CD4-positive, alpha-beta T cell (primary cell): ENCODE data around the gene NT5DC3. TPM values are rescaled to one million over a fixed set of nuclear protein-coding genes. Genes with fewer than 3 reads are reported as not detected.

Experiments used
- ATAC-seq: fragments of 200-7000 bp; cut with Tn5 transposase; one replicate; pipeline ENCODE4 v1.10.0; 2022; ENCODE audit warnings: mild to moderate bottlenecking; ENCODE audit not compliant: poor library complexity
- CTCF ChIA-PET: fragments of 350-600 bp; sonication (Branson Sonifier 250); formaldehyde crosslinking; loops from one replicate; lab custom pipeline; 2021; ENCODE audit warnings: antibody characterized with exemption, inconsistent platforms; lab: Charles Lee
- POLR2A ChIA-PET: fragments of 350-600 bp; sonication (Branson Sonifier 250); formaldehyde crosslinking; loops from one replicate; lab custom pipeline; 2021; ENCODE audit warnings: antibody characterized with exemption, inconsistent platforms; lab: Charles Lee
- DNase-seq, 14 experiments: peaks; one replicate each; pipeline ENCODE4 v3.0.0-alpha.2; 2013 to 2020; ENCODE audit warnings: mixed read lengths in 2 of 14
- H3K27ac ChIP-seq, 2 donors: one replicate each; pipeline versions ENCODE4 v1.5.1 to v1.7.0; 2013; ENCODE audit warnings: low read length in 2 of 2, low read depth in 1 of 2, mild to moderate bottlenecking in 1 of 2
- H3K27me3 ChIP-seq, 2 experiments: 1 replicate in 1 of 2; 2 replicates in 1 of 2; pipeline versions ENCODE4 v1.6.1 to v1.7.0; 2013; ENCODE audit warnings: low read length in 2 of 2, control low read depth in 1 of 2, mild to moderate bottlenecking in 1 of 2, moderate library complexity in 1 of 2; ENCODE audit not compliant: insufficient read depth in 2 of 2, control insufficient read depth in 1 of 2
- H3K36me3 ChIP-seq: one replicate; pipeline ENCODE4 v1.6.1; 2013; ENCODE audit warnings: low read length, control low read depth; ENCODE audit not compliant: insufficient read depth
- H3K4me1 ChIP-seq: one replicate; pipeline ENCODE4 v1.6.1; 2013; ENCODE audit warnings: low read length, control low read depth; ENCODE audit not compliant: insufficient read depth
- H3K4me3 ChIP-seq: one replicate; pipeline ENCODE4 v1.5.1; 2013; ENCODE audit warnings: mild to moderate bottlenecking, low read length, moderate library complexity
- H3K9me3 ChIP-seq, 2 experiments: 1 replicate in 1 of 2; 2 replicates in 1 of 2; pipeline versions ENCODE4 v1.6.1 to v1.7.0; 2013; ENCODE audit warnings: low read length in 2 of 2, mild to moderate bottlenecking in 2 of 2, control low read depth in 1 of 2, moderate library complexity in 1 of 2; ENCODE audit not compliant: control insufficient read depth in 1 of 2, insufficient read depth in 1 of 2
- H3K27ac Mint-ChIP-seq: one replicate; pipeline ENCODE4 v1.8.0; 2020; ENCODE audit warnings: mixed read lengths
- H3K27me3 Mint-ChIP-seq: one replicate; pipeline ENCODE4 v1.8.0; 2021; ENCODE audit warnings: mixed read lengths
- H3K36me3 Mint-ChIP-seq: one replicate; pipeline ENCODE4 v1.8.0; 2021; ENCODE audit warnings: low read depth, mixed read lengths
- H3K4me1 Mint-ChIP-seq: one replicate; pipeline ENCODE4 v1.8.0; 2021; ENCODE audit warnings: low read depth, mixed read lengths
- H3K4me3 Mint-ChIP-seq: one replicate; pipeline ENCODE4 v1.8.0; 2020; ENCODE audit warnings: mild to moderate bottlenecking, mixed read lengths
- H3K9me3 Mint-ChIP-seq: one replicate; pipeline ENCODE4 v1.8.0; 2020; ENCODE audit warnings: mixed read lengths
- CTCF ChIP-seq: fragments of 200-600 bp; IDR thresholded peaks from one replicate; pipeline ENCODE4 v1.8.0; 2022; ENCODE audit warnings: antibody characterized with exemption, mild to moderate bottlenecking
- intact Hi-C, 2 experiments: fragments of 100-400 bp; cut with DNase I in 1 of 2; cut with micrococcal nuclease in 1 of 2; formaldehyde crosslinking; loops; one replicate each; pipeline versions ENCODE4 v1.15.1 to v1.9.0; 2023 to 2025; cut with DNase I, micrococcal nuclease
- total RNA-seq, 174 experiments: library from RNA in 2 of 174; stranded (reverse) in 2 of 174; gene quantifications; one replicate each; pipeline ENCODE4 v1.2.3 and lab custom pipeline; 2021 to 2026

The NT5DC3 gene
- total RNA-seq, 2 experiments from 2014 or later = 3.5 to 4.0 TPM

GRCh38 chr12:103881261-103881660 lies 40.2 kb upstream of the NT5DC3 start:
- H3K9me3 ChIP-seq = no peaks in the 10 kb centered on the region
- no peaks in the 10 kb centered on the region for H3K27me3 ChIP-seq
- Mint-ChIP-seq H3K4me1 (peaks cover 11% of the 10 kb centered on the region), H3K27me3 (no peaks in the 10 kb centered on the region), H3K36me3 (no peaks in the 10 kb centered on the region), H3K4me3 (no peak overlapping the region), H3K9me3 (no peaks in the 10 kb centered on the region), H3K27ac (no peak overlapping the region)
- CTCF ChIA-PET = no interaction called here
- DNase-seq (no peak), ATAC-seq (no peak)
- peaks cover 9% of the 10 kb centered on the region for H3K4me1 ChIP-seq
- POLR2A ChIA-PET = interaction anchor here (0.6 kb wide), 1 partner anchor 257 kb away, joined by 3 read pairs; the partner anchor contains the start of gene NFYB
- no peaks in the 10 kb centered on the region for H3K36me3 ChIP-seq
- no peak overlapping the region for H3K4me3 ChIP-seq
- TF ChIP-seq CTCF = no peak
- intact Hi-C loops = no loop called here
- no peak overlapping the region for H3K27ac ChIP-seq

- peak; percentile 16 for ATAC-seq
Measured at GRCh38 chr12:103880299-103881142, 39.5 kb upstream of the NT5DC3 start.

GRCh38 chr12:103879878-103880277 lies 38.8 kb upstream of the NT5DC3 start:
- ATAC-seq (no peak), DNase-seq (no peak)
- Histone ChIP-seq H3K4me1 (peaks cover 9% of the 10 kb centered on the region), H3K9me3 (no peaks in the 10 kb centered on the region), H3K4me3 (no peak overlapping the region), H3K27ac (no peak overlapping the region), H3K27me3 (no peaks in the 10 kb centered on the region), H3K36me3 (no peaks in the 10 kb centered on the region)
- ChIA-PET POLR2A (interaction anchor here (1.1 to 1.8 kb wide), 2 partner anchors 50 to 229 kb away, joined by 3 to 8 read pairs; partner anchors contain the start of gene HSP90B1), CTCF (interaction anchor here (1.3 kb wide), 1 partner anchor 229 kb away, joined by 4 read pairs; no protein-coding TSS in a partner anchor)
- no peak for TF ChIP-seq CTCF
- H3K36me3 Mint-ChIP-seq = no peaks in the 10 kb centered on the region
- intact Hi-C loops = no loop called here
- no peaks in the 10 kb centered on the region for H3K27me3 Mint-ChIP-seq
- no peak overlapping the region for H3K4me3 Mint-ChIP-seq
- peaks cover 11% of the 10 kb centered on the region for H3K4me1 Mint-ChIP-seq
- no peak overlapping the region for H3K27ac Mint-ChIP-seq
- H3K9me3 Mint-ChIP-seq = no peaks in the 10 kb centered on the region

More at GRCh38 chr12:103880299-103881142, 39.5 kb upstream of the NT5DC3 start:
- Histone ChIP-seq H3K36me3 (no peaks in the 10 kb centered on the region), H3K4me3 (no peak overlapping the region), H3K27me3 (no peaks in the 10 kb centered on the region), H3K27ac (no peak overlapping the region), H3K9me3 (no peaks in the 10 kb centered on the region), H3K4me1 (peaks cover 9% of the 10 kb centered on the region)
- intact Hi-C loops = no loop called here
- Mint-ChIP-seq H3K27ac (no peak overlapping the region), H3K4me1 (peaks cover 11% of the 10 kb centered on the region), H3K4me3 (no peak overlapping the region), H3K27me3 (no peaks in the 10 kb centered on the region), H3K9me3 (no peaks in the 10 kb centered on the region), H3K36me3 (no peaks in the 10 kb centered on the region)
- TF ChIP-seq CTCF = no peak
- ChIA-PET POLR2A (interaction anchor here (1.1 to 1.8 kb wide), 2 partner anchors 49 to 228 kb away, joined by 3 to 8 read pairs; partner anchors contain the start of gene HSP90B1), CTCF (interaction anchor here (1.3 kb wide), 1 partner anchor 229 kb away, joined by 4 read pairs; no protein-coding TSS in a partner anchor)
- peak in 3 of 14 experiments; percentile 22 to 31 (median 31) for DNase-seq
